Measurements from ENCODE around the gene AVPI1.
"Not testable (repeated sequence)": the region's sequence is repeated elsewhere in the genome, so short reads cannot be mapped to it uniquely, and the experiment has no call there.

The AVPI1 gene

DNA sequence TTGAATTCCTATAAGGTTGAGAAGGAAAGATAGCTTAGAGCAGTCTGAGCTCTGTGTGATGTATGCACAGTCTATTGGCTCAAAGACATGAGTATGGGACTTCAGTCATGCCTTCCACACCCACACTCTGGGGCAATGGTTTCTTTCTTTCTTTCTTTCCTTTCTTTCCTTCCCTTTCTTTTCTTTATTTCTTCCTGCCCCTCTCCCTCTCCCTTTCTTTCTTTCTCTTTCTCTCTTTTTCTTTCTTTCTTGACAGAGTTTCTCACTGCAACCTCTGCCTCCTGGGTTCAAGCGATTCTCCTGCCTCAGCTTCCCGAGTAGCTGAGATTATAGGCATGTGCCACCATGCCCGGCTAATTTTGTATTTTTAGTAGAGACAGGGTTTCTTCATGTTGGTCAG, 48.0 kb downstream of the AVPI1 start:
- DNase-seq, result not testable (repeated sequence)

DNA sequence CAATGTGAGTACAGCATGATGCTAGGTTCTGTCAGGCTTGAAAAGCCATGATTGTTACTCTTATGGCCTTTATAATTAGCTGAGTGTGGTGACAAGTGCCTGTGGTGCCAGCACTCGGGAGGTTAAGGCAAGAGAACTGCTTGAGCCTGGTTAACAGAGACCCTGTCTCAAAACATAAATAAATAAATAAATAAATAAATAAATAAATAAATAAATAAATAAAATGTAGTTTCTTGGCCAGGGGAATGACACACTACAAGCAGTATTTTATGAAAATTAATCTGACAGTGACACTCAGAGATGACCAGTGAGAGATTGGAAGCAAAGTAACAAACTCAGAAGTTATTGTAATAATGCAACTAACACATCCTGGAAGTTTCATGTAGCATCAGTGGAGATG, 51.5 kb downstream of the AVPI1 start:
- no peak for DNase-seq

DNA sequence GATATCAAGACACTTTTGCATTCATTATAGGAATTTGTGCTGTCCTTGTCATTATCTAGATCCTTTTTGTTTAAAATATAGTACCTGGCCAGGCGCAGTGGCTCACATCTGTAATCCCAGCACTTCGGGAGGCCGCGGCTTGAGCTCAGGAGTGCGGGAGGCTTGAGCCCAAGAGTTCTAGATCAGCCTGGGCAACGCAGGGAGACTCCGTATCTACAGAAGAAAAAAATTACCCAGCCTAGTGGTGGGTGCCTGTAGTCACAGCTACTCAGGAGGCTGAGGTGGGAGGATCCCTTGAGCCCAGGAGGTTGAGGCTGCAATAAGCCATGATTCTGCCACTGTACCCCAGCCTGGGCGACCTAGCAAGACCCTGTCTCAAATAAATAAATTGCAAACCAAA, 53.1 kb downstream of the AVPI1 start:
- no peak for DNase-seq

DNA sequence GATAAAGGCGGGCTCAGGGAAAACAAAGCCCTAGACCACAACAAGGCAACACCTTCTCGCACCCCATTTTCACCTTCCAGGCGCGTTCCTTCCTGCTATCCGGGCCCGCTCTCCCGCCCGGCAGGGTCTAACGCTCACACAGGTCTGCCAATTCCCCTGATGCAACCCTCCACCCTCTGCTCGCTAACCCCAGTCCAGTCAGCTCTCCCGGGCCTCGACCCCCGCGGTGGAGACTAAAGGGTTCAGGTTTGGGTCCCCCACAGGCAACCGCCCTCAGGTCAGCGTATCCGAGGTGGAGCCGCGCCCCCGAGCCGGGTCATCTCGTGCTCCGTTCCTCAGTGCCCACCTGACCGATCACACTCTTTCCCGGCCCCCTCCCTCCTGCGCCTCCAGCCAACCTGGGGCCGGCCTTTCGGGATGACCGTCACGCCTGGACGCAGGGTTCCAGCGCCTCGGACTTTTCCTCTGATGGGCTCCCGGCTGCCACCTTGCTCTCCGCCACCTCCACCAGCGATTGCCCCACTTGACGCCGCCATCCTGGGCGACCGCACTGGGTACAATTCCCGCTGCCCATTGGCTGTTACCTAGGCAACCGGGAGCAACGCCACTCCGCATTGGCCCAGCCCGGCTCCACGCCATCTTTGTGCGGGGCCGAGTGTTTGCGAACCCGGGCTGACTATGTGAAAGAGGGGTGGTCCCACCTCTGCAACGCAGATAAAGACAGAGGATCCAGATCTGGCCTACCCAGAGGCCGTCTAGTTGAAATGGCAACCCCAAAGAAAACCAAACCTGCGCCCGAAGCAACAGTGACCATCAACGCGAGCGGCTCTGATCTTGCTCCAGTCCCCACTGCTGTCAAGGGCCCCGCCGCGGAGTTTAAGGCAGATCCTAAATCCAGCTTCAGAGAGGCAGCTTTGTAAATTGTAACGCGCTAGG, 53.8 kb downstream of the AVPI1 start, which contains the start of gene MORN4:
TSS of gene MORN4 (minus strand) at position 552 of the 936 bp plus-strand sequence. CDS start 13,847 bp downstream, outside the sequence.
- DNase-seq, result peak; percentile 83

DNA sequence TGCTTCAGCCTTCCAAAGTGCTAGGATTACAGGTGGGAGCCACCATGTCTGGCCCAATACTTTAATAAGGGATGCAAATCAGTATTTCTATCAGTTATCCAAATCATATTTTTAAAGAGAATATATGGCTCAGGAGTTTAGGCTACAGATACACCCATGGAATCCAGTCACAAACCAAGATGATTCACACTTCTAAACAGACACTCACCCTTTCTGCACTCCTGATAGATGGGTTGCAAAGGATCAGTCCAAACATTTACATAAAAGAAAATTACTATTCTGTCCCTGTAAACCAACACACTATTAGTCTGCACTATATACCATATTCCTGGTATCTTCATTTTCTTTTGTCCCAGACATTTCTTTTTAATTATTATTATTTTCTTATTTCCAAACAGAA, 55.9 kb downstream of the AVPI1 start:
- DNase-seq, result no peak

DNA sequence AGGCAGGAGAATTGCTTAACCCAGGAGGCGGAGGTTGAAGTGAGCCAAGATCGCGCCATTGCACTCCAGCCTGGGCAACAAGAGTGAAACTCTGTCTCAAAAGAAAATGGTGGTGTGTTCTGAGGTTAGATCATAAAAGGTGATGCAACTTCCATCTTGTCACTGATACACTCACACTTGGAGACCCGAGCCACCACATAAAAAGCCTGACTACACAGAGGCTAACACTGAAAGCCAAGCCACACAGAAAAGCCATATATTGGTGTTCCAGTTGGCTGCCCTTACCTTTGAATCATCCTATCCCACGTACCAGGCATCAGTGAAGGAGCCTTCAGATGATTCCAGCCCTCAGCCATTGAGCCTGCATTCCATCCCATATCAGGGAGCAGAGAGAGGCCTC, 57.8 kb downstream of the AVPI1 start:
- no peak for DNase-seq

DNA sequence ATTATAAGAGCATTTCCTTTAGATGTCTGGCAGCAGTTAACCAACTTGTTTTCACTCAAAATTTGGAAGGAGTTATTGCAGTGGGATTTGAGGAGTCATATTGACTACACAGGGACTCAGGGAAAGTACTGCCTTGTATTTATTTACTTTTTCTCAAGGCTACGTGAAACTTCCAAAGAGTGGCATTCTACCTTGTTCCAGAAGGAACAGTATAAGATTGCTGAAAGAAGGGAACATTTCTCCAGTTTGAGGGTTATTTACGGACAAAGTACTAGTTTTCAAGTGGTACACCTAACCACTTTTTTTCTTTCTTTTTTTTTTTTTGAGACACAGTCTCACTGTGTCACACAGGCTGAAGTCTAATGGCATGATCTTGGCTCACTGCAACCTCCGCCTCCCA, 58.8 kb downstream of the AVPI1 start:
- DNase-seq, result no peak

DNA sequence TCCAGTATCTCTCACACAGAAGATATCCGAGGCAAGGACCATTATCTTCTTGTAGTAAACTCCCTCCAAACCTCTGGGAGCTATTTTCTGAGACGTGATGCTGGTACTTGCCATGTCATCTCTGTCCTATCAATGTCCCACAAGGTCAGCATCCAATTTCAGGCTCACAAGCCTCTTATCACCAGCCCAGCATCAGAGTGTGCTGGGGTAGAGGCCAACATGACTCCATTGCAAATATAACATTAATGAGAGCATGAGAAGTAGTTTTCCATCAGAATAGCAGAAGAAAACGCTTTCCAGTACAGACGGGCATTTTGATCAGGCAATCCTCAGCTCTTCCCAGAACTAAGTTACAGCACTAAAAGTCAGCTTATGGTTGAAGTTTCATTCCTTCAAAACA, 59.3 kb downstream of the AVPI1 start:
- no peak for DNase-seq
